ENCODE results near the gene RBM47.
A peak's percentile ranks its signal among the peaks of the same experiment; 100 is the strongest.
"Not testable (repeated sequence)": the region's sequence is repeated elsewhere in the genome, so short reads cannot be mapped to it uniquely, and the experiment has no call there.

Gene RBM47

DNA sequence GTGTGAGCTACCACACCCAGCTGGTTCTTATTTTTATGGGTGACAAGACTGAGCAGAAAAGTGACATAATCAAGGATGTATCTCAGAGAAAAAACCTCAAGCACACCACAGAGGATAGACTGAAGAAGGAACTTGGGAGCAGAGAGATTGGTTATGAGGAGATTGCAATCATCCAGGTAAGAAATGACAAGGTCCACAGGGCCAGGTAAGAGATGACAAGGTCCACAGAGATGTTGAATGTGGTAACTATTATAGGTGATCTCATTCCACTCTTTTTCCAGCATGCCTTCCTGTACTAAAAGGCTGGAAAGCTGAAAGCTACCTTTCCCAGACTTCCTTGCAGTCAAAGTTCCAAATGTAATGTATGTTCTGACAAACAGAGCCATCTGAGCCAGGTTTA, 15.9 kb upstream of the RBM47 start:
- no peak overlapping the region for H3K27ac ChIP-seq (replicated peaks)
- H3K4me3 ChIP-seq (replicated peaks; ENCODE audit: insufficient read depth, low read length): no peak overlapping the region
- TF ChIP-seq, protein P1, sequence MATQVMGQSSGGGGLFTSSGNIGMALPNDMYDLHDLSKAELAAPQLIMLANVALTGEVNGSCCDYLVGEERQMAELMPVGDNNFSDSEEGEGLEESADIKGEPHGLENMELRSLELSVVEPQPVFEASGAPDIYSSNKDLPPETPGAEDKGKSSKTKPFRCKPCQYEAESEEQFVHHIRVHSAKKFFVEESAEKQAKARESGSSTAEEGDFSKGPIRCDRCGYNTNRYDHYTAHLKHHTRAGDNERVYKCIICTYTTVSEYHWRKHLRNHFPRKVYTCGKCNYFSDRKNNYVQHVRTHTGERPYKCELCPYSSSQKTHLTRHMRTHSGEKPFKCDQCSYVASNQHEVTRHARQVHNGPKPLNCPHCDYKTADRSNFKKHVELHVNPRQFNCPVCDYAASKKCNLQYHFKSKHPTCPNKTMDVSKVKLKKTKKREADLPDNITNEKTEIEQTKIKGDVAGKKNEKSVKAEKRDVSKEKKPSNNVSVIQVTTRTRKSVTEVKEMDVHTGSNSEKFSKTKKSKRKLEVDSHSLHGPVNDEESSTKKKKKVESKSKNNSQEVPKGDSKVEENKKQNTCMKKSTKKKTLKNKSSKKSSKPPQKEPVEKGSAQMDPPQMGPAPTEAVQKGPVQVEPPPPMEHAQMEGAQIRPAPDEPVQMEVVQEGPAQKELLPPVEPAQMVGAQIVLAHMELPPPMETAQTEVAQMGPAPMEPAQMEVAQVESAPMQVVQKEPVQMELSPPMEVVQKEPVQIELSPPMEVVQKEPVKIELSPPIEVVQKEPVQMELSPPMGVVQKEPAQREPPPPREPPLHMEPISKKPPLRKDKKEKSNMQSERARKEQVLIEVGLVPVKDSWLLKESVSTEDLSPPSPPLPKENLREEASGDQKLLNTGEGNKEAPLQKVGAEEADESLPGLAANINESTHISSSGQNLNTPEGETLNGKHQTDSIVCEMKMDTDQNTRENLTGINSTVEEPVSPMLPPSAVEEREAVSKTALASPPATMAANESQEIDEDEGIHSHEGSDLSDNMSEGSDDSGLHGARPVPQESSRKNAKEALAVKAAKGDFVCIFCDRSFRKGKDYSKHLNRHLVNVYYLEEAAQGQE (IDR thresholded peaks at IDR 0.05; ENCODE audit: insufficient replicate concordance, low read depth): no peak
- TF ChIP-seq SPI1 (IDR thresholded peaks at IDR 0.05; ENCODE audit: borderline replicate concordance, low read depth) (no peak), GABPA (IDR thresholded peaks at IDR 0.05; ENCODE audit: low read depth) (no peak), POLR2AphosphoS5 (IDR thresholded peaks at IDR 0.05; ENCODE audit: low read depth) (no peak)
- TF ChIP-seq, protein P2, sequence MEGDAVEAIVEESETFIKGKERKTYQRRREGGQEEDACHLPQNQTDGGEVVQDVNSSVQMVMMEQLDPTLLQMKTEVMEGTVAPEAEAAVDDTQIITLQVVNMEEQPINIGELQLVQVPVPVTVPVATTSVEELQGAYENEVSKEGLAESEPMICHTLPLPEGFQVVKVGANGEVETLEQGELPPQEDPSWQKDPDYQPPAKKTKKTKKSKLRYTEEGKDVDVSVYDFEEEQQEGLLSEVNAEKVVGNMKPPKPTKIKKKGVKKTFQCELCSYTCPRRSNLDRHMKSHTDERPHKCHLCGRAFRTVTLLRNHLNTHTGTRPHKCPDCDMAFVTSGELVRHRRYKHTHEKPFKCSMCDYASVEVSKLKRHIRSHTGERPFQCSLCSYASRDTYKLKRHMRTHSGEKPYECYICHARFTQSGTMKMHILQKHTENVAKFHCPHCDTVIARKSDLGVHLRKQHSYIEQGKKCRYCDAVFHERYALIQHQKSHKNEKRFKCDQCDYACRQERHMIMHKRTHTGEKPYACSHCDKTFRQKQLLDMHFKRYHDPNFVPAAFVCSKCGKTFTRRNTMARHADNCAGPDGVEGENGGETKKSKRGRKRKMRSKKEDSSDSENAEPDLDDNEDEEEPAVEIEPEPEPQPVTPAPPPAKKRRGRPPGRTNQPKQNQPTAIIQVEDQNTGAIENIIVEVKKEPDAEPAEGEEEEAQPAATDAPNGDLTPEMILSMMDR (IDR thresholded peaks at IDR 0.05; ENCODE audit: insufficient read depth, low read length): no peak
- DNase-seq (ENCODE audit: low read depth in 1 of 2, low spot score in 1 of 2): no peak
- H3K27me3 ChIP-seq (ENCODE audit: insufficient read depth, poor library complexity, severe bottlenecking): no peaks in the 10 kb centered on the region

DNA sequence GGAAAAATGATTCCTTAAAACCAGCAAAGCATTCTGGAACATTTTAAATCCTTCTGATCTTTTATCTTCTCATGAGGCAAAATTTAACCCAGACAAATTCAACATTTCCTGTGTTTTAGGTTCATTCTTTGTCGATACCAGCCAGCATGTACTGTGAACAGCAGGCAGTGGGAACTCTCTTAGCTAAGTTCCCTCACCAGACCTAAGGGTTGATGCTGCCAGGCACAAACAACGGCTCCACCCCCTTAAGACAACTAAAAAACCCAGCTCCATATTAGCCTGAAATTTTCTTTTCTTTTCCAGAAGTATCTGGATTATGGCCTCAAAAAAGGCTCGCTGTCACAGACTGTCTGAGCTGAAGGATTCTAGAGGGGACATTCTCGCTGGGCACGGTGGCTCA, 2.4 kb upstream of the RBM47 start:
- no peak for DNase-seq (ENCODE audit: low read depth in 1 of 2, low spot score in 1 of 2)
- TF ChIP-seq, protein P2 (IDR thresholded peaks at IDR 0.05; ENCODE audit: insufficient read depth, low read length): no peak
- no peak overlapping the region for H3K4me3 ChIP-seq (replicated peaks; ENCODE audit: insufficient read depth, low read length)
- H3K27me3 ChIP-seq (ENCODE audit: insufficient read depth, poor library complexity, severe bottlenecking): no peaks in the 10 kb centered on the region
- H3K27ac ChIP-seq (replicated peaks): no peak overlapping the region

DNA sequence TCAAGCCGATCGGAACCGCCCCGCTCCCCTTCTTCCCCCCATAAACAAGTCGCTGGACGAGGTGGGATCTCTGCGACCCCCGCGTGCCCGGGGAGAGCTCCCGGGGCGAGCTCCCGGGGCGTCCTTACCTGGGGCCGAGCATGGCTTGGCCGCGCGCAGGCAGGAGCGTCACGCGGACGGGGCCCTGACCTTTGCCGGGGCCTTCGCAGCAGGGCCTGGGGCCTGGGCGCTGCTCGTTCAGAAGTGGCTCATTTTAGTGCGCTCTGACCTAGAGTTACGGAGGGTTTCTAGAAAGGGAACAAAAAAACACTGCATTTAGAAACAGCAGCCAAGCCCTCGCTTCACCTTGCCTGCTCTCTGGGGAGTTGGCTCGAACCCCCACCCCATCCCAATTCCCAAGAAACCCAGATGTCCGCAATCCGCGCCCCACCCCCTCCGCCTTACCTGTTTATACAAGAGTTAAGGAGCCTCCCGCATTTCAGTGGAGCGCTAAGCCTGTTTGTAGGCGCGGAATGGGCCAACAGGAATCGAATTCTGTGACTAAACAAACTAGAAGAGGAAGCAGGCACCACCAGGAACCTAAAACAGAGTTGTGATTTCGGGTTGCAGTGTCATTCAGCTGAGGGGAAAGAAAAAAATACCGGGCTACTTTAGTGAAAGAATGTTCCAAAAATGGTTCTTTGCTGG, 814 bp upstream of the RBM47 start:
- H3K27me3 ChIP-seq (ENCODE audit: insufficient read depth, poor library complexity, severe bottlenecking): no peaks in the 10 kb centered on the region
- H3K27ac ChIP-seq (replicated peaks): peak overlapping the region; percentile 61
- DNase-seq (ENCODE audit: low read depth in 1 of 2, low spot score in 1 of 2): peak; percentile 52 to 59
- H3K4me3 ChIP-seq (replicated peaks; ENCODE audit: insufficient read depth, low read length): peak overlapping the region; percentile 52
- TF ChIP-seq SPI1 (IDR thresholded peaks at IDR 0.05; ENCODE audit: borderline replicate concordance, low read depth) (no peak), GABPA (IDR thresholded peaks at IDR 0.05; ENCODE audit: low read depth) (no peak), POLR2AphosphoS5 (IDR thresholded peaks at IDR 0.05; ENCODE audit: low read depth) (no peak)
- TF ChIP-seq, protein P1 (IDR thresholded peaks at IDR 0.05; ENCODE audit: insufficient replicate concordance, low read depth): no peak
- TF ChIP-seq, protein P2 (IDR thresholded peaks at IDR 0.05; ENCODE audit: insufficient read depth, low read length): no peak

DNA sequence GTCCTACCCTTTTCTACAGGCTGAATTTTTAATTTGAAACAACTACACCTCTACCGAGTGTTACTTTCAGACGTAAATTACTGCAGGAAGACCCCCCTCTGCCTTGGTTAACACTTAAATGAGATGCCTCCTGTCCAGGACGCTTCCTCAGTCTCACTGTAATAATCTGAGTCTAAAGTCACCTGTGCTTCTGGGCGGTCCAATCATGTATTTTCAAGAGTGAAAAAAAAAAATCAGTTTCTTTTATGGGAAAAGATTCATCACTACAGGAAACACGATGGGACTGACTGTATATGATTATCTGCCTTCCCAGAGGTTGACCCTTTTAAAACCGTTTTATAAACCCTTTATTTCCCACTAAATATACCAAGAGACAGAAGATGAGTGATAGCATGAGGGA, 776 bp downstream of the RBM47 start:
- DNase-seq (ENCODE audit: low read depth in 1 of 2, low spot score in 1 of 2): no peak
- Histone ChIP-seq H3K4me3 (replicated peaks; ENCODE audit: insufficient read depth, low read length) (peak overlapping the region; percentile 52), H3K27me3 (ENCODE audit: insufficient read depth, poor library complexity, severe bottlenecking) (no peaks in the 10 kb centered on the region), H3K27ac (replicated peaks) (no peak overlapping the region; the same call in 1 of the 2 replicates)
- no peak for TF ChIP-seq POLR2AphosphoS5 (IDR thresholded peaks at IDR 0.05; ENCODE audit: low read depth)
- TF ChIP-seq, protein P2 (IDR thresholded peaks at IDR 0.05; ENCODE audit: insufficient read depth, low read length): no peak
- TF ChIP-seq, protein P1 (IDR thresholded peaks at IDR 0.05; ENCODE audit: insufficient replicate concordance, low read depth): no peak
- no peak for TF ChIP-seq GABPA (IDR thresholded peaks at IDR 0.05; ENCODE audit: low read depth)
- no peak for TF ChIP-seq SPI1 (IDR thresholded peaks at IDR 0.05; ENCODE audit: borderline replicate concordance, low read depth)

DNA sequence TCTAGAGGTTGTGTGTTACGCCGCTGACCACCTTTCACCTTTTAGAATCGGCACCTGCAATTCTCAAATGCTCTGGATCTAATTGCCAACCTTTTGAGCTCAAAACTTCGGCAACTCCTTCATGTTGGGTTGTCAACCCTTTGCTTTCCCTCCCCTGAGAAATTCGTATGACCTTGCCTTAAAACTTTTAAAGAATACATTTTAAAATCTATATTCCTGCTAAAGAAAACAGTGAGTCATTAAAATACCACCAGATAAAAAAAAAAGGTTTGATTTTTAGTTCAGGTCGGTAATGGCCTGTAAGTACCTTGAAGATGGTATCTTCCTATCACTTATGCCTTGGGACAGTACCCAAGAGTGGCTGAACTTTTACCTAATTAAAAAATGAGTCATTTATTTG, 1.3 kb downstream of the RBM47 start:
- not testable (repeated sequence) for H3K27me3 ChIP-seq (ENCODE audit: insufficient read depth, poor library complexity, severe bottlenecking); H3K27ac ChIP-seq (replicated peaks); DNase-seq (ENCODE audit: low read depth in 1 of 2, low spot score in 1 of 2)
- peak overlapping the region; percentile 22 for H3K4me3 ChIP-seq (replicated peaks; ENCODE audit: insufficient read depth, low read length)
